ENCODE data around the gene KIN. TPM values are rescaled to one million over a fixed set of nuclear protein-coding genes. Genes with fewer than 3 reads are reported as not detected.

The KIN gene
- total and polyA plus RNA-seq, 2 of the 4 experiments (the other 2 are of a cell fraction): 3.0 to 6.4 TPM

- ATAC-seq (ENCODE audit: low read depth): no peak
- Histone ChIP-seq H3K27me3 (ENCODE audit: control insufficient read depth, insufficient read depth, low read length) (no peaks in the 10 kb centered on the region), H2BK15ac (ENCODE audit: low read depth, low read length) (no peak overlapping the region), H3K9me3 (ENCODE audit: control insufficient read depth, insufficient read depth, low read length) (no peaks in the 10 kb centered on the region), H2BK120ac (ENCODE audit: low read depth, low read length) (no peak overlapping the region), H3K36me3 (ENCODE audit: control insufficient read depth, insufficient read depth, low read length) (peaks cover 41% of the 10 kb centered on the region), H3K4me1 (ENCODE audit: control insufficient read depth, insufficient read depth, low read length) (no peaks in the 10 kb centered on the region), H3K14ac (replicated peaks; ENCODE audit: low read depth, low read length) (no peak overlapping the region), H4K20me1 (ENCODE audit: insufficient read depth, low read length) (no peaks in the 10 kb centered on the region), H2AK5ac (ENCODE audit: low read depth, low read length) (no peak overlapping the region), H3K18ac (ENCODE audit: low read depth, low read length) (no peak overlapping the region), H4K8ac (ENCODE audit: low read depth in 2 of 2, low read length in 2 of 2) (no peak overlapping the region), H2BK5ac (ENCODE audit: low read depth, low read length, poor library complexity, severe bottlenecking) (no peak overlapping the region), H3K23ac (ENCODE audit: low read depth, low read length) (no peak overlapping the region), H3K4ac (ENCODE audit: low read depth, low read length) (no peak overlapping the region), H3K27ac (ENCODE audit: insufficient read depth, low read length) (no peak overlapping the region), H2AFZ (replicated peaks; ENCODE audit: low read length, poor library complexity) (no peak overlapping the region), H3K4me3 (ENCODE audit: insufficient read depth, low read depth, low read length) (no peak overlapping the region), H4K5ac (ENCODE audit: low read depth, low read length) (no peak overlapping the region), H3K4me2 (ENCODE audit: low read depth, low read length) (no peak overlapping the region), H4K91ac (ENCODE audit: insufficient read depth, low read depth, low read length) (no peak overlapping the region), H3K9me1 (ENCODE audit: insufficient read depth, low read length) (no peaks in the 10 kb centered on the region; the same call in 1 of the 2 replicates), H3K56ac (ENCODE audit: extremely low read depth, insufficient read depth, low read length) (no peak overlapping the region), H2AK9ac (replicated peaks; ENCODE audit: low read depth, low read length, poor library complexity) (no peak overlapping the region), H2BK20ac (ENCODE audit: low read depth, low read length) (no peak overlapping the region), H3K79me1 (ENCODE audit: low read depth in 1 of 2, low read length in 2 of 2) (peaks cover 21 to 23% of the 10 kb centered on the region in 2 experiments), H3K9ac (ENCODE audit: low read depth, low read length) (no peak overlapping the region)
- ChIA-PET POLR2A (ENCODE audit: unreplicated experiment) (no interaction called here), CTCF (no interaction called here)
- intact Hi-C loops (cut with micrococcal nuclease) (no loop called here), dilution Hi-C loops (cut with HindIII; ENCODE audit: low sequenced_read_pairs, unreplicated experiment) (no loop called here), in situ Hi-C loops (cut with MboI; ENCODE audit: low sequenced_read_pairs) (no loop called here)
- no CpG with 5 or more reads among the region's 2 CpGs for WGBS, 2 experiments (ENCODE audit: extremely low coverage in 2 of 2, insufficient read length in 1 of 2)
- BruUV-seq (replicated peaks): no TSS peak
- TF ChIP-seq NFE2L2 (IDR thresholded peaks at IDR 0.05; ENCODE audit: low read depth, low read length): no peak
- no peak for TF ChIP-seq FOS (IDR thresholded peaks at IDR 0.05; ENCODE audit: low read depth, low read length)
- TF ChIP-seq MAFK (IDR thresholded peaks at IDR 0.05; ENCODE audit: low read depth, low read length): no peak
- TF ChIP-seq, protein P1, sequence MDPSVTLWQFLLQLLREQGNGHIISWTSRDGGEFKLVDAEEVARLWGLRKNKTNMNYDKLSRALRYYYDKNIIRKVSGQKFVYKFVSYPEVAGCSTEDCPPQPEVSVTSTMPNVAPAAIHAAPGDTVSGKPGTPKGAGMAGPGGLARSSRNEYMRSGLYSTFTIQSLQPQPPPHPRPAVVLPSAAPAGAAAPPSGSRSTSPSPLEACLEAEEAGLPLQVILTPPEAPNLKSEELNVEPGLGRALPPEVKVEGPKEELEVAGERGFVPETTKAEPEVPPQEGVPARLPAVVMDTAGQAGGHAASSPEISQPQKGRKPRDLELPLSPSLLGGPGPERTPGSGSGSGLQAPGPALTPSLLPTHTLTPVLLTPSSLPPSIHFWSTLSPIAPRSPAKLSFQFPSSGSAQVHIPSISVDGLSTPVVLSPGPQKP (IDR thresholded peaks at IDR 0.05; ENCODE audit: borderline replicate concordance, low read depth, low read length): no peak
- TF ChIP-seq MXI1 (IDR thresholded peaks at IDR 0.05; ENCODE audit: borderline replicate concordance, low read depth, low read length): no peak
- TF ChIP-seq, protein P2, sequence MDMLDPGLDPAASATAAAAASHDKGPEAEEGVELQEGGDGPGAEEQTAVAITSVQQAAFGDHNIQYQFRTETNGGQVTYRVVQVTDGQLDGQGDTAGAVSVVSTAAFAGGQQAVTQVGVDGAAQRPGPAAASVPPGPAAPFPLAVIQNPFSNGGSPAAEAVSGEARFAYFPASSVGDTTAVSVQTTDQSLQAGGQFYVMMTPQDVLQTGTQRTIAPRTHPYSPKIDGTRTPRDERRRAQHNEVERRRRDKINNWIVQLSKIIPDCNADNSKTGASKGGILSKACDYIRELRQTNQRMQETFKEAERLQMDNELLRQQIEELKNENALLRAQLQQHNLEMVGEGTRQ (IDR thresholded peaks at IDR 0.05; ENCODE audit: low read depth, low read length): no peak
- no peak for TF ChIP-seq MAZ (IDR thresholded peaks at IDR 0.05; ENCODE audit: borderline replicate concordance, low read depth, low read length)
- TF ChIP-seq CHD1 (IDR thresholded peaks at IDR 0.05; ENCODE audit: low read depth, low read length): no peak
- TF ChIP-seq RAD21 (IDR thresholded peaks at IDR 0.05; ENCODE audit: low read length): no peak
- no peak for TF ChIP-seq RCOR1 (IDR thresholded peaks at IDR 0.05; ENCODE audit: insufficient replicate concordance, low read length)
- TF ChIP-seq, protein P3, sequence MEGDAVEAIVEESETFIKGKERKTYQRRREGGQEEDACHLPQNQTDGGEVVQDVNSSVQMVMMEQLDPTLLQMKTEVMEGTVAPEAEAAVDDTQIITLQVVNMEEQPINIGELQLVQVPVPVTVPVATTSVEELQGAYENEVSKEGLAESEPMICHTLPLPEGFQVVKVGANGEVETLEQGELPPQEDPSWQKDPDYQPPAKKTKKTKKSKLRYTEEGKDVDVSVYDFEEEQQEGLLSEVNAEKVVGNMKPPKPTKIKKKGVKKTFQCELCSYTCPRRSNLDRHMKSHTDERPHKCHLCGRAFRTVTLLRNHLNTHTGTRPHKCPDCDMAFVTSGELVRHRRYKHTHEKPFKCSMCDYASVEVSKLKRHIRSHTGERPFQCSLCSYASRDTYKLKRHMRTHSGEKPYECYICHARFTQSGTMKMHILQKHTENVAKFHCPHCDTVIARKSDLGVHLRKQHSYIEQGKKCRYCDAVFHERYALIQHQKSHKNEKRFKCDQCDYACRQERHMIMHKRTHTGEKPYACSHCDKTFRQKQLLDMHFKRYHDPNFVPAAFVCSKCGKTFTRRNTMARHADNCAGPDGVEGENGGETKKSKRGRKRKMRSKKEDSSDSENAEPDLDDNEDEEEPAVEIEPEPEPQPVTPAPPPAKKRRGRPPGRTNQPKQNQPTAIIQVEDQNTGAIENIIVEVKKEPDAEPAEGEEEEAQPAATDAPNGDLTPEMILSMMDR (conservative IDR thresholded peaks at IDR 0.05; ENCODE audit: low read depth, low read length): no peak
- no peak for TF ChIP-seq RFX5 (IDR thresholded peaks at IDR 0.05; ENCODE audit: low read depth, low read length)
- no peak for TF ChIP-seq POLR2A (IDR thresholded peaks at IDR 0.05; ENCODE audit: low read depth, low read length)
- no peak for TF ChIP-seq SMC3 (IDR thresholded peaks at IDR 0.05; ENCODE audit: low read depth, low read length)
- no peak for TF ChIP-seq BHLHE40 (IDR thresholded peaks at IDR 0.05; ENCODE audit: low read depth, low read length)
- no peak for TF ChIP-seq CEBPB (IDR thresholded peaks at IDR 0.05; ENCODE audit: low read depth, low read length)
- no peak for DNase-seq
Measured at GRCh38 chr10:7804741-7805140, 16.9 kb upstream of the KIN start.

Measured in IMR-90 (cell line).